Stimulated activated CD4-positive, alpha-beta T cell treated with anti-CD3 and anti-CD28 coated beads, Interleukin-4, amount 100 ng/mL, for 4 hours (primary cell): Measurements from ENCODE around the gene KMT5C.

Experiments
- DNase-seq, 2 experiments: peaks; one replicate each; pipeline ENCODE4 v3.0.0-alpha.2; 2020

KMT5C gene

DNA sequence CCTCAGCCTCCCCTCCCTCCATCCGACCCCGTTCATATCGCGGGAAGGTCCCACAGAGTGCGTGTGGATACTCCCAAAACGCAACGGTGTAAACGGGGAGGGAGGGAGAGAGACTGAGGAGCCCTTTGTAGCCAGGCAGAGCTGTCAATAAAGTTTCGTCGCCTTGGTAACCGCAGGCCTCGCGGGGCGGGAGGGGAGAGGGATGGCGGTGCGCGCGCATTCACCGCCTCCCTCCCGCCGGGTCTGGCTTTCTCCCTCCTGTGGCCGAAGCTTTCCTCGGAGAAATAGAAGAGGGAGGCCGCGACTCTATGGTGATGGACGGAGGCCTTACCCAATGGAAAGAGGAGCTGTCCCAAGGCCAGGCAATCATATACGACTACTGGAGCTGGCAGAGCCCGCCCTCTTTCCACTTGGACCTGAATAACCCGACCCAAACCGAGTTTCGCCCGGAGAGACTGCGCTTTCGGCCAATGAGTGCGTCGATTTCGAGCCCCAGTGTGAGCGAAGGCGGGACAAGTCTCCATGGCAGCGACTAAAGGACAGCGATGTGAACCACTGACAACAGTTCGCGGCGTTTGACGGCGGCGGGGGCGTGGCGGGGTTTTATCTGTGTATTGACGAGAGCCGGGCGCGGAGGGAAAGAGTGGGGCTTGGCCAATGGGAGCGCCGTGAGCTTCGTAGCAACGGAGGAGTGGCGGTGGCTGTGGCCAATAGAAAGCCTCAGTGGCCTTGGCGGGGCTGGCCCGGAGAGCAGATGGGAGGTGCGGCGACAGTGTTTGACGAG is at the start of gene KMT5C:
KMT5C (plus strand) TSS at position 772 of the 784 bp plus-strand sequence. CDS start 2,061 bp downstream, outside the sequence.
- DNase-seq: peak; percentile 100

DNA sequence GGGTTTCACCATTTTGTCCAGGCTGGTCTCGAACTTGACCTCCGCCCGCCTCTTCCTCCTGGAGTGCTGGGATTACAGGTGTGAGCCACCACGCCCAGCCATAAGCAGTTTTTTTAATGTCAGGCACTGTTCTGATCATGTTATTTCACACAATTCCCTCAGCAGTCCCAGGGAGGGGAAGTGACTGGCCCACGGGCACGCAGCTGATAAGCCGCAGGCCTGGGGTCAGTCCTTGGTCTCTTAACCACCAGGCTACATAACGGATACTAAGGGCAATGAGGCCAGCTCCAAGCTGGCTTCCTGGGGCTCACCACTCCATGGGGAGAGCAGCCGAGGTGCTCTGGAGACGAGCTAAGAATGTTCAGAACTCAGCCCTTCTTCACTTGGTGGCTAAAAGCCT is 42.4 kb upstream of the KMT5C start:
- DNase-seq: no peak

GRCh38 chr19:55299991-55300390 is 39.7 kb upstream of the KMT5C start:
- DNase-seq: no peak

- no peak for DNase-seq
These were observed 38.7 kb upstream of the KMT5C start for GRCh38 chr19:55300886-55301458.

DNA sequence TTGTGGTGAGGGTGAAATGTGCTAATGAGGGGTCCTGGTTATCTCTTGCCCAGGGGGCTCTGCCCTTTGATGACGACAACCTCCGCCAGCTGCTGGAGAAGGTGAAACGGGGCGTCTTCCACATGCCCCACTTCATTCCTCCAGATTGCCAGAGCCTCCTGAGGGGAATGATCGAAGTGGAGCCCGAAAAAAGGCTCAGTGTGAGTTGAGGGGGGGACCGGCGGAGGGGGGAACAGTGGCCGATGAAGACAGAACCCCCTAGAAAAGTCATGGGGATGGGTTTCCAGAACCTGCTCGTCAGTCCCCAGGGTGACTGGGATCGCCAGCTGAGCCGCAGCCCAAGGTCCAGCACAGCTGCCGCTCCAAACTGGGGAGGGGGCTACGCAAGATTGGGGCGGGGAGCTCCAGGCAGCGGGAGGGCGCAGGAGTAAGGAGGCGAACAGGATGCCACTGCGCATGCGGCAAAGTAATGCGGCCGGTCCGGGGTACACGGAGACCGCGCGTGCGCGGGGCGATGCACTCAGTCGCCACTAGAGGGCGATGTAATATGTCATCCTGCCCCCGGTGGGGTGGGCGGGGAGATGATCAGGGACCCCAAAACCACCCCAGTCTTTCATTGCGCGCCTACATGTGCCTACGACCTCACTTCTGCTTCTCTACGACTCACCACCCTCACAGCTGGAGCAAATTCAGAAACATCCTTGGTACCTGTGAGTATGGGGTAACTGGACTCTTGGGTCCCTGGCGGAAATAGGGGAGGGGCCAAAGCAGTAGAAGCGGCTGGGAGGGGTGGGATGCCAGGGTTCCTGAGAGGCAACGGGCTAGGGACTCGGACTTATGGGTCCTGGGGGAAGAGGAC is 38.0 kb upstream of the KMT5C start:
- peak; percentile 89 to 98 for DNase-seq

- no peak for DNase-seq
These were observed 37.4 kb upstream of the KMT5C start for GRCh38 chr19:55302318-55302703.

DNA sequence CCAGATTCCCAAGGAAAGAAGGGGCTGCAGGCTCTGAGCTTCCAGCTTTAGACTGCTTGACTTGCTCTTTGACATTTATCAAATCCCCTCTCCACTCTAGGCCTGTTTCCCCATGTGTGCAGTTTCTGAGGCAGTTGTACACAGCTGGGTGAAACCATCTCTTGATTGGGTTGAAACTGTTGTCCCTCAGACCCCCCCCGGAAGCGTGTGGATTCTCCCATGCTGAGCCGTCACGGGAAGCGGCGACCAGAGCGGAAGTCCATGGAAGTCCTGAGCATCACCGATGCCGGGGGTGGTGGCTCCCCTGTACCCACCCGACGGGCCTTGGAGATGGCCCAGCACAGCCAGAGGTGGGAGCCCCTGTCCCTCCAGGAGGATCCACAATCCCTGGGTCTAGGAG is 36.2 kb upstream of the KMT5C start:
- no peak for DNase-seq

- DNase-seq: no peak
These were observed 35.2 kb upstream of the KMT5C start for GRCh38 chr19:55304279-55304978.

- no peak for DNase-seq
These were observed 34.7 kb upstream of the KMT5C start for GRCh38 chr19:55304980-55305379.

DNA sequence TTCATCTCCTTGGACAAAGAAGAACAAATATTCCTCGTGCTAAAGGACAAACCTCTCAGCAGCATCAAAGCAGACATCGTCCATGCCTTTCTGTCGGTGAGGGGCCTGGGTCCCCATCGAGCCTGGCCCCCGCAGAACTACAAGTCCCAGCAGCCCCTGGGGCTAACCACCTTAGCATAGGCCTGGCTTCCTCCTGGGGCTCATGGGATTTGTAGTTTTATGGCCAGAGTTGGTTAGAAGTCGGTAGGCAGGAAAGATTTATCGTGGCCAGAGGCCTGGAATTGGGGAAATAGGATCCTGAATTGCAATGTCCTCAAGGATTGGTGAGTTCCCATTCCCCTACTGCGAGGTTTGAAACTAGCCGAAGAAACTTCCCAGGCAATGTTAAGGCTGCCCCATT is 34.2 kb upstream of the KMT5C start:
- DNase-seq: peak; percentile 47 to 50

DNA sequence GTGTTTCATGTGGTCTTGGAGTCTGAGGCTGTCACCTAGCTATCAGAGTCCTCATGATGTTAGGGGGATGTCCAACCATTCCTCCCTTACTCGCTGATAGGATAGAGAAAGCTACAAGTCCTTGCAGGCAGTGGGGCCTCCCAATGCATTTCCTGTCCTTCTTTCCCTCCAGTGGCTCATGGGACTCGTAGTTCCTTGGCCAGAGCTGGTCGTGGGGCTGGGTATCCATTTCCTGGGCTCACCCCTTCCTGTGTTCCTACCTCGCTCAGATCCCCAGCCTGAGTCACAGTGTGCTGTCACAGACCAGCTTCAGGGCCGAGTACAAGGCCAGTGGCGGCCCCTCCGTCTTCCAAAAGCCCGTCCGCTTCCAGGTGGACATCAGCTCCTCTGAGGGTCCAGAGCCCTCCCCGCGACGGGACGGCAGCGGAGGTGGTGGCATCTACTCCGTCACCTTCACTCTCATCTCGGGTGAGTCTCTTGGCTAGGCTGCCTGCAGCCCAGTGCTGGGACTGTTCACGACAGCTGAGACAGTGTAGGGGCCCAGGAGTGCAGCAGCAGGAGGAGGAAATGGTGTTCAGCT is 33.6 kb upstream of the KMT5C start:
- no peak for DNase-seq

GRCh38 chr19:55306712-55307111 is 33.0 kb upstream of the KMT5C start:
- no peak for DNase-seq

- no peak for DNase-seq
These were observed 31.4 kb upstream of the KMT5C start for GRCh38 chr19:55308281-55308680.

- DNase-seq: no peak
These were observed 30.2 kb upstream of the KMT5C start for GRCh38 chr19:55309448-55309847.

DNA sequence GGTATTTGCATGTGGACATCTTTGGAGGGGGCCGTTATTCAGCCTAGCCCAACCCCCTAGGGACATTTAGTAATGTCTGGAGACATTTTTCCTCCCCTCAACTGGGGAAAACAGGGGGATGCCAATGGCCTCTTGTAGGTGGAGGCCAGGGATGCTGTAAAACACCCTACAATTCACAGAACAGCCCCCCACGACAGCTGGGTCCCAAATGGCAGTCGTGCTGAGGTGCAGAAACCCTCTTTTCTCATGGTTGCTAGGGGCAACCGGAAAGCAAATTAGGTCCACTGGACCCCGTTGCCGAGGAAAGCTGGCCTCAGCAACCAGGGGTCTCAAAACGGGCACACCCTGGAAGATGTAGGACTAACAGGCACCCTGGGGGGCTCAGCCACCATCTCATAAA is 29.2 kb upstream of the KMT5C start:
- no peak for DNase-seq

DNA sequence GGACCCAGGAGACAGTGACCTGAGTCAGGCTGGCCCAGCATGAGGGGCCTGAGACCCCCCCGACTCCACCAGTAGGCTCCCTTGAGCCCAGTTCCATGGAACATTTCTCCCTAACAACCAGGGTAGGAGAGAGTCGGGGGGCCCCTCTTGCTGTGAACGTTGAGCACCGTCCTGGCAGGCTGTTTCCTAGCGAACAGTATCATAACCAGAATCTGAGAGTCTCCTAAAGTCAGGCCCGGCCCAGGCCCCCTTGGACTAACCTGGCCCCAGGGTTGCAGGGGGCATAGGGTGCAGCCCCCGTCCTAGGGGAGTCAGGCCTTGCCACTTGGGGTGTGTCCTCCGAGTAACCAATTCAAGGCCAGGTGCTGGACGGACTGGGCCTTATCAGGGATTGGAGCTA is 28.3 kb upstream of the KMT5C start:
- no peak for DNase-seq

- no peak for DNase-seq
These were observed 27.9 kb upstream of the KMT5C start for GRCh38 chr19:55311797-55312196.

GRCh38 chr19:55312621-55313512 is 26.8 kb upstream of the KMT5C start:
- DNase-seq: no peak

- no peak for DNase-seq
These were observed 25.3 kb upstream of the KMT5C start for GRCh38 chr19:55314396-55314795.

DNA sequence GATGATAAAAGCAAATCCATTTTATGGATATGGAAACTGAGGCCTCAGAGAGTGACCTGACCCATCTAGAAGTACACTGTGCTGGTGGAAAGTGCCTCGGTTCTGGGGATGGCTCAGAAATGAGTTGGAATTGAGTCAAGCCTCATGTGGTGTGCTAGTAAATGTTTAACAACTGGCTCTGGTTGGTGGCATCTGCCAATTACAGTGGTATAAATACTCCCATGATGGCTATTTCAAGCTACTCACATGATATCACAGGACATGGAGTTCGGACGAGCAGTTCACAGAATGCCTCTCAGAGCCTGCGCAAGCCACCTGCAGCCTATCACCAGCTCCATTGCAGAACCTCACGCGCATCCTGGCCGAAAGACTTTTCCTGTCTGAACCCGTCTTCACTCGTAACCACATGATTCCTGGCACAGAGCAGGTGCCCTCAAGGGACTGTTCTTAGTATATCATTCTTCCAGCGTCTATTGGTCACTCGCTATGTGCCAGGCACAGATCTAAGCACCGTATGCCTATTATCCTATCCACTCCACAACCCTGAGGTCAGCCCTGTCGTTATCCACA is 23.6 kb upstream of the KMT5C start:
- no peak for DNase-seq

- no peak for DNase-seq
These were observed 23.0 kb upstream of the KMT5C start for GRCh38 chr19:55316646-55317045.
